Endothelial cell of umbilical vein (primary cell): ENCODE measurements around the gene AMHR2. TPM values are rescaled to one million over a fixed set of nuclear protein-coding genes. Genes with fewer than 3 reads are reported as not detected.
A peak's percentile ranks its signal among the peaks of the same experiment; 100 is the strongest.

ENCODE experiments used
- BruUV-seq: library from RNA; stranded (reverse); fragments of 400-500 nt; replicated peaks from 2 replicates; lab custom pipeline; 2021; lab: Mats Ljungman, UMichigan
- CTCF ChIA-PET: fragments of 300-600, 350-600 bp; sonication (Branson Sonifier 250); formaldehyde crosslinking; loops from one replicate; lab custom pipeline; 2021; ENCODE audit warnings: antibody characterized with exemption, inconsistent platforms; lab: Charles Lee
- POLR2A ChIA-PET: fragments of 300-600, 350-600 bp; sonication (Branson Sonifier 250); formaldehyde crosslinking; loops from one replicate; lab custom pipeline; 2021; ENCODE audit warnings: antibody characterized with exemption, inconsistent platforms; lab: Charles Lee
- DNase-seq: peaks from one replicate; pipeline ENCODE4 v3.0.0-alpha.2; 2011; ENCODE audit warnings: low read depth, low spot score
- FAIRE-seq: peaks from 2 replicates; lab custom pipeline; 2011; peaks lifted over from hg19 to GRCh38; lab: Jason Lieb, UNC
- H2AFZ ChIP-seq: 2 replicates; pipeline ENCODE4 v1.6.0; 2012; ENCODE audit warnings: low read depth, low read length, control low read depth, inconsistent platforms
- H3K27ac ChIP-seq: 2 replicates; pipeline ENCODE4 v1.5.1; 2011; ENCODE audit warnings: low read depth, mild to moderate bottlenecking, control low read depth, low read length, moderate library complexity; ENCODE audit not compliant: insufficient read depth
- H3K27me3 ChIP-seq, 2 experiments: 2 replicates each; pipeline versions ENCODE4 v1.6.0 to v1.6.1; 2011; ENCODE audit warnings: low read length in 2 of 2, mixed read lengths in 1 of 2; ENCODE audit not compliant: control insufficient read depth in 2 of 2, insufficient read depth in 2 of 2
- H3K36me3 ChIP-seq, 2 experiments: 2 replicates in 1 of 2; 3 replicates in 1 of 2; pipeline ENCODE4 v1.5.1; 2011; ENCODE audit warnings: low read length in 2 of 2, mild to moderate bottlenecking in 1 of 2, moderate library complexity in 1 of 2; ENCODE audit not compliant: control insufficient read depth in 2 of 2, insufficient read depth in 2 of 2; ENCODE audit errors: extremely low read depth in 1 of 2
- H3K4me1 ChIP-seq: 3 replicates; pipeline ENCODE4 v1.5.1; 2011; ENCODE audit warnings: mild to moderate bottlenecking, low read length; ENCODE audit not compliant: control insufficient read depth, insufficient read depth; ENCODE audit errors: extremely low read depth
- H3K4me2 ChIP-seq: 2 replicates; pipeline ENCODE4 v1.6.1; 2011; ENCODE audit warnings: low read length, control low read depth, mixed read lengths; ENCODE audit not compliant: insufficient read depth
- H3K4me3 ChIP-seq, 3 experiments: fragments of 200-600 bp in 1 of 3; sonication (generic), shearing (Covaris generic) in 1 of 3; replicated peaks in 1 of 3; 2 replicates each; pipeline ENCODE4 v1.5.1; 2011 to 2016; ENCODE audit warnings: control low read depth in 3 of 3, low read length in 3 of 3, mild to moderate bottlenecking in 2 of 3, inconsistent platforms in 1 of 3, low read depth in 1 of 3, moderate library complexity in 1 of 3; ENCODE audit not compliant: insufficient read depth in 1 of 3
- H3K79me2 ChIP-seq: 2 replicates; pipeline ENCODE4 v1.6.0; 2012; ENCODE audit warnings: low read length, inconsistent platforms; ENCODE audit not compliant: control insufficient read depth, insufficient read depth
- H3K9ac ChIP-seq: replicated peaks from 2 replicates; pipeline ENCODE3; 2011; ENCODE audit warnings: low read length, control low read depth; ENCODE audit not compliant: insufficient read depth; ENCODE audit errors: extremely low read depth
- H3K9me1 ChIP-seq: replicated peaks from 3 replicates; pipeline ENCODE4 v1.6.0; 2011; ENCODE audit warnings: mild to moderate bottlenecking, low read length; ENCODE audit not compliant: control insufficient read depth, insufficient read depth; ENCODE audit errors: extremely low read depth
- H3K9me3 ChIP-seq: replicated peaks from 2 replicates; pipeline ENCODE4 v1.5.1; 2012; ENCODE audit warnings: low read length, inconsistent platforms; ENCODE audit not compliant: control insufficient read depth, insufficient read depth
- H4K20me1 ChIP-seq: replicated peaks from 2 replicates; pipeline ENCODE3; 2011; ENCODE audit warnings: mild to moderate bottlenecking, low read length; ENCODE audit not compliant: control insufficient read depth, insufficient read depth; ENCODE audit errors: extremely low read depth
- EZH2 ChIP-seq: IDR thresholded peaks from 2 replicates; pipeline ENCODE4 v1.6.1; 2012; ENCODE audit warnings: borderline replicate concordance, low read depth, mild to moderate bottlenecking, moderate library complexity, low read length, inconsistent platforms; ENCODE audit not compliant: severe bottlenecking
- GATA2 ChIP-seq: IDR thresholded peaks from 2 replicates; pipeline ENCODE4 v1.7.0; 2011; ENCODE audit warnings: low read depth, mild to moderate bottlenecking, moderate library complexity, mixed read lengths, low read length; ENCODE audit not compliant: insufficient read length, insufficient read depth
- MAX ChIP-seq: IDR thresholded peaks from 2 replicates; pipeline ENCODE4 v1.6.1; 2011; ENCODE audit not compliant: insufficient read depth, insufficient read length
- MYC ChIP-seq: IDR thresholded peaks from one replicate; pipeline ENCODE4 v1.6.1; 2011; ENCODE audit warnings: mild to moderate bottlenecking, low read depth, low read length
- POLR2A ChIP-seq: IDR thresholded peaks from 2 replicates; pipeline ENCODE4 v1.6.1; 2012; ENCODE audit warnings: low read depth, mild to moderate bottlenecking, control low read depth, low read length
- POLR2AphosphoS5 ChIP-seq: IDR thresholded peaks from 2 replicates; pipeline ENCODE4 v1.6.1; 2012; ENCODE audit warnings: low read depth, mild to moderate bottlenecking, control low read depth, low read length, moderate library complexity; ENCODE audit not compliant: insufficient read depth
- dilution Hi-C: fragments of 300-500 bp; cut with MboI; formaldehyde crosslinking; loops from one replicate; pipeline ENCODE4 v1.15.0; 2019; ENCODE audit warnings: low sequenced_read_pairs; ENCODE audit not compliant: extremely low pct_ligation_motif_present
- intact Hi-C: fragments of 100-400 bp; cut with micrococcal nuclease; formaldehyde crosslinking; loops from one replicate; pipeline ENCODE4 v1.10.0; 2022
- polyA plus RNA-seq, 4 experiments: library from polyadenylated mRNA; depleted of rRNA in 3 of 4; stranded (reverse) in 3 of 4; unstranded in 1 of 4; fragments of >200 nt; gene quantifications; 2 replicates each; pipeline versions ENCODE4 v1.2.1 to v1.2.3, GENCODE V29; 2011 to 2012; ENCODE audit warnings: missing spikeins in 1 of 4
- total RNA-seq: library from RNA; stranded (reverse); gene quantifications from 2 replicates; pipeline ENCODE4 v1.2.3, GENCODE V29; 2021
- TF ChIP-seq, protein P1 (sequence below), 2 donors: IDR thresholded peaks; 1 replicate in 1 of 2; 2 replicates in 1 of 2; pipeline ENCODE4 v1.5.1; 2011; ENCODE audit warnings: low read length in 2 of 2, mild to moderate bottlenecking in 2 of 2, moderate library complexity in 2 of 2, control low read depth in 1 of 2, inconsistent platforms in 1 of 2, low read depth in 1 of 2; ENCODE audit not compliant: insufficient read depth in 1 of 2; ENCODE audit errors: extremely low read depth in 1 of 2

Gene AMHR2
- total and polyA plus RNA-seq, 2 donors (not counting 3 experiments of a cell fraction or from before 2014, with no cell fraction given): not detected

DNA sequence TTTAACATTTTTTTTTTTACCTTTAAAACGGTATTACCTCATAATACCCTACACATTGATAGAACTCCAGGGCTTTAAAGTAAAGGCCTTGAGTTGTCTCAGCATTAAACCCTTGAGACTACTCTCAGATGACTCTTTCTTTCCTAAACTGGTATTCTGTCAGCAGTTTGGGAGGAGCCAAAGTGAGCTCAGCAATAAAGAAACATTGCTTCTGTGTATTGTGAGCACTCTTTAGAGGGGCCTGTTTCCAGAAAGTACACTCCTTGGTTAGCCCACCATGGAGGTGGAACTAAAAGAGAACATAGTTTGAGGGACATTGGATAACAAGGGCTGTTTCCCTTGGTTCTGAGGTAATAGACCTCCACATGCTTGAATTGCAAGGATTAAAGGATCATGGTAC lies 55.2 kb downstream of the AMHR2 start:
- TF ChIP-seq POLR2A (no peak), EZH2 (no peak)
- TF ChIP-seq, protein P1, sequence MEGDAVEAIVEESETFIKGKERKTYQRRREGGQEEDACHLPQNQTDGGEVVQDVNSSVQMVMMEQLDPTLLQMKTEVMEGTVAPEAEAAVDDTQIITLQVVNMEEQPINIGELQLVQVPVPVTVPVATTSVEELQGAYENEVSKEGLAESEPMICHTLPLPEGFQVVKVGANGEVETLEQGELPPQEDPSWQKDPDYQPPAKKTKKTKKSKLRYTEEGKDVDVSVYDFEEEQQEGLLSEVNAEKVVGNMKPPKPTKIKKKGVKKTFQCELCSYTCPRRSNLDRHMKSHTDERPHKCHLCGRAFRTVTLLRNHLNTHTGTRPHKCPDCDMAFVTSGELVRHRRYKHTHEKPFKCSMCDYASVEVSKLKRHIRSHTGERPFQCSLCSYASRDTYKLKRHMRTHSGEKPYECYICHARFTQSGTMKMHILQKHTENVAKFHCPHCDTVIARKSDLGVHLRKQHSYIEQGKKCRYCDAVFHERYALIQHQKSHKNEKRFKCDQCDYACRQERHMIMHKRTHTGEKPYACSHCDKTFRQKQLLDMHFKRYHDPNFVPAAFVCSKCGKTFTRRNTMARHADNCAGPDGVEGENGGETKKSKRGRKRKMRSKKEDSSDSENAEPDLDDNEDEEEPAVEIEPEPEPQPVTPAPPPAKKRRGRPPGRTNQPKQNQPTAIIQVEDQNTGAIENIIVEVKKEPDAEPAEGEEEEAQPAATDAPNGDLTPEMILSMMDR (IDR thresholded peaks at IDR 0.05; ENCODE audit: extremely low read depth in 1 of 2, insufficient read depth in 1 of 2, low read depth in 1 of 2, low read length in 2 of 2): no peak
- no peak overlapping the region for H2AFZ ChIP-seq
- intact Hi-C loops: no loop called here
- peaks cover 32% of the 10 kb centered on the region for H3K79me2 ChIP-seq
- no peak overlapping the region for H3K27ac ChIP-seq
- ChIA-PET POLR2A (interaction anchor here (1.5 kb wide), 1 partner anchor 13 kb away, joined by 6 read pairs; no protein-coding TSS in a partner anchor), CTCF (interaction anchor here (1.4 to 5.6 kb wide), 2 partner anchors 21 to 30 kb away, joined by 3 to 48 read pairs; partner anchors contain the start of genes MAP3K12 and NPFF)
- FAIRE-seq: no peak
- no peaks in the 10 kb centered on the region for H3K9me1 ChIP-seq
- no peaks in the 10 kb centered on the region for H3K9me3 ChIP-seq
- H3K27me3 ChIP-seq: no peaks in the 10 kb centered on the region
- peaks cover 58 to 64% of the 10 kb centered on the region in 2 experiments for H3K36me3 ChIP-seq
- DNase-seq: no peak
- H3K9ac ChIP-seq: no peak overlapping the region
- H3K4me2 ChIP-seq: no peak overlapping the region
- H3K4me3 ChIP-seq: no peak overlapping the region
- no TSS peak for BruUV-seq
- peaks cover 8% of the 10 kb centered on the region for H4K20me1 ChIP-seq
- no peaks in the 10 kb centered on the region for H3K4me1 ChIP-seq
- dilution Hi-C loops: no loop called here

GRCh38 chr12:53479331-53479730 lies 55.7 kb downstream of the AMHR2 start:
- CTCF ChIA-PET: interaction anchor here (5.6 kb wide), 1 partner anchor 30 kb away, joined by 48 read pairs; the partner anchor contains the start of gene NPFF

More at GRCh38 chr12:53479331-53479730, 55.7 kb downstream of the AMHR2 start:
- H3K27me3 ChIP-seq: no peaks in the 10 kb centered on the region
- FAIRE-seq (no peak), DNase-seq (no peak)
- no peak overlapping the region for H3K27ac ChIP-seq
- no peak overlapping the region for H3K4me2 ChIP-seq
- no peak overlapping the region for H3K9ac ChIP-seq
- TF ChIP-seq POLR2AphosphoS5 (no peak), MAX (no peak), MYC (no peak), GATA2 (no peak), POLR2A (no peak), EZH2 (no peak)
- TF ChIP-seq, protein P1 (IDR thresholded peaks at IDR 0.05; ENCODE audit: extremely low read depth in 1 of 2, insufficient read depth in 1 of 2, low read depth in 1 of 2, low read length in 2 of 2): no peak
- H3K36me3 ChIP-seq: peaks cover 53 to 67% of the 10 kb centered on the region in 2 experiments
- no peaks in the 10 kb centered on the region for H3K9me3 ChIP-seq
- TSS peak; percentile 48 for BruUV-seq
- H4K20me1 ChIP-seq: peaks cover 8% of the 10 kb centered on the region
- POLR2A ChIA-PET: interaction anchor here (1.5 kb wide), 1 partner anchor 12 kb away, joined by 6 read pairs; no protein-coding TSS in a partner anchor
- no peak overlapping the region for H3K4me3 ChIP-seq
- no peak overlapping the region for H2AFZ ChIP-seq
- H3K79me2 ChIP-seq: peaks cover 28% of the 10 kb centered on the region
- H3K9me1 ChIP-seq: no peaks in the 10 kb centered on the region
- intact Hi-C loops (no loop called here), dilution Hi-C loops (no loop called here)
- H3K4me1 ChIP-seq: no peaks in the 10 kb centered on the region
